Endodermal cell (in vitro differentiated cells): ENCODE data around the gene TAB2. TPM values are rescaled to one million over a fixed set of nuclear protein-coding genes. Genes with fewer than 3 reads are reported as not detected.

Experiments used
- DNase-seq: peaks from one replicate; pipeline ENCODE4 v3.0.0-alpha.2; 2017
- H3K27ac ChIP-seq: 2 replicates; pipeline ENCODE4 v1.5.1; 2013; ENCODE audit warnings: mild to moderate bottlenecking, low read depth, low read length, moderate library complexity
- H3K27me3 ChIP-seq: 2 replicates; pipeline ENCODE4 v1.6.1; 2013; ENCODE audit warnings: mild to moderate bottlenecking, low read length, moderate library complexity; ENCODE audit not compliant: insufficient read depth, control insufficient read depth, poor library complexity, severe bottlenecking
- H3K36me3 ChIP-seq: 2 replicates; pipeline ENCODE4 v1.7.0; 2013; ENCODE audit warnings: mild to moderate bottlenecking, low read length, moderate library complexity; ENCODE audit not compliant: control insufficient read depth, insufficient read depth
- H3K4me1 ChIP-seq: one replicate; pipeline ENCODE4 v1.7.0; 2013; ENCODE audit warnings: low read length; ENCODE audit not compliant: control insufficient read depth, insufficient read depth
- H3K4me3 ChIP-seq: 2 replicates; pipeline ENCODE4 v1.5.1; 2013; ENCODE audit warnings: mild to moderate bottlenecking, low read length, moderate library complexity
- H3K9ac ChIP-seq: 2 replicates; pipeline ENCODE4 v1.6.1; 2013; ENCODE audit warnings: mild to moderate bottlenecking, low read length, moderate library complexity; ENCODE audit not compliant: poor library complexity, severe bottlenecking; ENCODE audit errors: extremely low read depth
- H3K9me3 ChIP-seq: 2 replicates; pipeline ENCODE4 v1.6.1; 2013; ENCODE audit warnings: mild to moderate bottlenecking, low read length, moderate library complexity; ENCODE audit not compliant: control insufficient read depth
- H3K27ac Mint-ChIP-seq: 2 replicates; pipeline ENCODE4 v1.8.0; 2020; ENCODE audit warnings: mixed read lengths
- H3K27me3 Mint-ChIP-seq: 2 replicates; pipeline ENCODE4 v1.8.0; 2021; ENCODE audit warnings: mild to moderate bottlenecking, mixed read lengths; ENCODE audit not compliant: insufficient read depth
- H3K36me3 Mint-ChIP-seq: 2 replicates; pipeline ENCODE4 v1.8.0; 2020; ENCODE audit warnings: low read depth, mixed read lengths
- H3K4me1 Mint-ChIP-seq: 2 replicates; pipeline ENCODE4 v1.8.0; 2020; ENCODE audit warnings: mixed read lengths
- H3K4me3 Mint-ChIP-seq: 2 replicates; pipeline ENCODE4 v1.8.0; 2020; ENCODE audit warnings: mild to moderate bottlenecking, moderate library complexity, mixed read lengths
- H3K9me3 Mint-ChIP-seq: 2 replicates; pipeline ENCODE4 v1.8.0; 2020; ENCODE audit warnings: mild to moderate bottlenecking, mixed read lengths
- CTCF ChIP-seq: fragments of 200-600 bp; sonication (generic); conservative IDR thresholded peaks from 2 replicates; pipeline ENCODE4 v1.5.0; 2021; ENCODE audit warnings: antibody characterized with exemption, mild to moderate bottlenecking
- WGBS, 2 experiments: methylation state at CpG; one replicate each; pipeline versions ENCODE4 v1.1.5 to v1.1.7; 2013; ENCODE audit warnings: missing lambda C conversion rate in 2 of 2, mixed read lengths in 1 of 2; ENCODE audit not compliant: insufficient coverage in 1 of 2, insufficient read length in 1 of 2; 5-methylcytosine and 5-hydroxymethylcytosine counted together
- total RNA-seq, 2 donors: library from RNA; stranded (reverse); fragmentation: NEBNext Ultra II Directional in 1 of 2; extraction: Animal tissue kit (Norgen Biotek cat#: 25700) in 1 of 2; gene quantifications; 2 replicates in 1 of 2; 3 replicates in 1 of 2; pipeline ENCODE4 v1.2.1, GENCODE V29; 2021

Gene TAB2
- total RNA-seq, 2 donors from 2014 or later = 51.1 to 54.8 TPM

- H3K9me3 ChIP-seq = no peaks in the 10 kb centered on the region
- H3K27me3 Mint-ChIP-seq = no peaks in the 10 kb centered on the region
- no peaks in the 10 kb centered on the region for H3K27me3 ChIP-seq
- no peaks in the 10 kb centered on the region for H3K4me1 Mint-ChIP-seq
- no peaks in the 10 kb centered on the region for H3K4me1 ChIP-seq
- no peak overlapping the region for H3K27ac ChIP-seq
- WGBS, 2 experiments = 93% methylated on average over 1 of the region's 1 CpG; no CpG with 5 or more reads in 1 of the 2 experiments
- H3K4me3 ChIP-seq = no peak overlapping the region
- no peak for DNase-seq
- H3K27ac Mint-ChIP-seq = no peak overlapping the region
- H3K36me3 ChIP-seq = no peaks in the 10 kb centered on the region
- no peaks in the 10 kb centered on the region for H3K9me3 Mint-ChIP-seq
- no peak for TF ChIP-seq CTCF
- H3K9ac ChIP-seq = no peak overlapping the region
- H3K4me3 Mint-ChIP-seq = no peak overlapping the region
- H3K36me3 Mint-ChIP-seq = no peaks in the 10 kb centered on the region
Measured at GRCh38 chr6:149293244-149293643, 24.3 kb upstream of the TAB2 start.

- no peak for TF ChIP-seq CTCF
- Histone ChIP-seq H3K9me3 (no peaks in the 10 kb centered on the region), H3K27ac (no peak overlapping the region), H3K9ac (no peak overlapping the region), H3K36me3 (no peaks in the 10 kb centered on the region), H3K4me3 (no peak overlapping the region), H3K27me3 (no peaks in the 10 kb centered on the region), H3K4me1 (no peaks in the 10 kb centered on the region)
- Mint-ChIP-seq H3K27me3 (no peaks in the 10 kb centered on the region), H3K4me3 (no peak overlapping the region), H3K9me3 (no peaks in the 10 kb centered on the region), H3K36me3 (no peaks in the 10 kb centered on the region), H3K4me1 (no peaks in the 10 kb centered on the region), H3K27ac (no peak overlapping the region)
- DNase-seq = no peak
- WGBS, 2 experiments = 91 to 100% methylated on average over 1 of the region's 1 CpG
Measured at GRCh38 chr6:149300563-149300962, 16.9 kb upstream of the TAB2 start.

- no peaks in the 10 kb centered on the region for H3K9me3 ChIP-seq
- Mint-ChIP-seq H3K4me1 (no peaks in the 10 kb centered on the region), H3K36me3 (no peaks in the 10 kb centered on the region), H3K4me3 (no peak overlapping the region), H3K27ac (no peak overlapping the region), H3K9me3 (no peaks in the 10 kb centered on the region), H3K27me3 (no peaks in the 10 kb centered on the region)
- TF ChIP-seq CTCF = no peak
- DNase-seq = no peak
- 90 to 91% methylated on average over 3 of the region's 3 CpGs for WGBS, 2 experiments
- no peak overlapping the region for H3K27ac ChIP-seq
- H3K36me3 ChIP-seq = no peaks in the 10 kb centered on the region
- H3K4me3 ChIP-seq = no peak overlapping the region
- no peaks in the 10 kb centered on the region for H3K4me1 ChIP-seq
- H3K27me3 ChIP-seq = no peaks in the 10 kb centered on the region
- no peak overlapping the region for H3K9ac ChIP-seq
Measured at GRCh38 chr6:149302723-149303122, 14.8 kb upstream of the TAB2 start.
